H7 (cell line): Measurements from ENCODE around the gene CDT1. TPM values are rescaled to one million over a fixed set of nuclear protein-coding genes. Genes with fewer than 3 reads are reported as not detected.
A peak's percentile ranks its signal among the peaks of the same experiment; 100 is the strongest.
"Not testable (repeated sequence)": the region's sequence is repeated elsewhere in the genome, so short reads cannot be mapped to it uniquely, and the experiment has no call there.

Source experiments
- DNase-seq: peaks from one replicate; pipeline ENCODE4 v3.0.0; 2012
- H3K27me3 ChIP-seq: 2 replicates; pipeline ENCODE4 v1.6.0; 2011; ENCODE audit warnings: mild to moderate bottlenecking, low read length; ENCODE audit not compliant: control insufficient read depth, insufficient read depth
- H3K36me3 ChIP-seq: replicated peaks from 2 replicates; pipeline ENCODE4 v1.5.1; 2011; ENCODE audit warnings: low read length; ENCODE audit not compliant: control insufficient read depth, insufficient read depth
- H3K4me3 ChIP-seq: 2 replicates; pipeline ENCODE4 v1.5.1; 2011; ENCODE audit warnings: low read depth, mild to moderate bottlenecking, control low read depth, low read length, moderate library complexity; ENCODE audit not compliant: insufficient read depth
- total RNA-seq: library from RNA; depleted of rRNA; stranded (reverse); fragments of >200 nt; shearing (Covaris generic); gene quantifications from 2 replicates; pipeline ENCODE4 v1.2.3, GENCODE V29; 2014

The CDT1 gene
- total RNA-seq, 1 experiment from 2014 or later = 120 TPM

DNA sequence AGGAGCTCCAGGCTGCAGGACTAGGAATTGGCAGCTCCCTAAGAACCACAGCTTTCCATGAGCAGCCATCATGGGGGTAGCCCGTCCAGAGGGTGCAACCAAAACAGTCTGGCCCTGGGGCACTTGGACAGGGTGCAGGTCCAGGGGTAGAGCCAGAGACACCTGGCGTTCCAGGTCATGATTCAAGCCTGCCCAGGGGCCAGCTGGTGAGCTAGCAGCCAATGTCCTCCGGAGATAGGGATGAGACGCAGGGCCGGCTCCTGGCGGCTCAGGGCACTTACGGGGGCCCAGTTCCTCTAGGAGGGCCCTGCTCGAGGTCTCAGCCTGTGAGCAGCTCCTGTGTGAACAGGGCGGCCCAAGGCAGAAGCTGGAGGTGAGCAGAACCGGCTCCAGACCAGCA, 40.6 kb upstream of the CDT1 start:
- Histone ChIP-seq H3K27me3 (no peaks in the 10 kb centered on the region), H3K36me3 (no peaks in the 10 kb centered on the region), H3K4me3 (no peak overlapping the region)
- no peak for DNase-seq

GRCh38 chr16:88763502-88764053, 40.0 kb upstream of the CDT1 start:
- DNase-seq = peak; percentile 94
- Histone ChIP-seq H3K27me3 (no peaks in the 10 kb centered on the region), H3K36me3 (no peaks in the 10 kb centered on the region), H3K4me3 (no peak overlapping the region)

- DNase-seq = no peak
- H3K27me3 ChIP-seq = no peaks in the 10 kb centered on the region
- no peak overlapping the region for H3K4me3 ChIP-seq
- H3K36me3 ChIP-seq = no peaks in the 10 kb centered on the region
Measured at GRCh38 chr16:88764080-88764479, 39.5 kb upstream of the CDT1 start.

DNA sequence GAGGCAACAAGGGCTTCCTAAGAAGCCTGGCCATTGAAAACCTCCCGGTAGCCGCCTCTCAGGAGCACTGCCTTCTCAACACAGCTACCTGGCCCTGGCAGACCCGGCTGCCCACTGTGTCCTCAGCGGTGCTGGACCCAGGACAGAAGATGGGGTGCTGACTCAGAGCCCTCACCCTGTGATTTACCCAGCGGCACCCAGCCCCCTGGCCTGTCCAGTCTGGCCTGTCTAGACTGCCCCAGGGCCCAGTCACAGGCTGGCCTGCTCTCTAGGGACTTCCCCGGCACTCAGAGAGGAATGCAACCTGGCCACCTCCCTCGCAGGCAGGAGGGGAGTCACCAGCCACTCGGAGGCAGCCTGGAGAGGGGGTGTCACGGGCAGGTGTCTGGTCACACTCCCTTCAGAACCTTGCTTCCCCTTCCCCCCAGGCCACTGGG, 38.7 kb upstream of the CDT1 start:
- Histone ChIP-seq H3K36me3 (no peaks in the 10 kb centered on the region), H3K27me3 (no peaks in the 10 kb centered on the region), H3K4me3 (no peak overlapping the region)
- DNase-seq = peak; percentile 85

DNA sequence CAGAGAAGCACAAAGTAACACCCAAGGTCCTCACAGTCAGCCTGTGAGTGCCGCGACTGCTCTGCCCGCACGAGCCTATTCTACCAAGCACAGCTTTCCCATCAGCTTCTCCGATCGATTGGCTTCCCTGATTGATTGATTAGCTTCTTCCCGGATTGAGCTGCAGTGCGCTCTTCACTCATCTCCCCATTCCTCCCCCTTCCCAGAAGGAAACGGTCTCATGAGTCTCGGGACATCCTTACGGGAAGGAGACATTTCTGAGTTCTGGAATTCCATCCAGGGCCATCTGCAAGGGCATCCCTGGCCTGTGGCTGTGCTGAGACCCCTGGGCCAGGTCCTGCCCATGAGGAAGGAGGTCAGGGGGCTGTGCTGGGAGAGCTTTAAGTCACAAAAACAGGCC, 36.6 kb upstream of the CDT1 start:
- H3K27me3 ChIP-seq = no peaks in the 10 kb centered on the region
- H3K4me3 ChIP-seq = no peak overlapping the region
- no peaks in the 10 kb centered on the region for H3K36me3 ChIP-seq
- no peak for DNase-seq

DNA sequence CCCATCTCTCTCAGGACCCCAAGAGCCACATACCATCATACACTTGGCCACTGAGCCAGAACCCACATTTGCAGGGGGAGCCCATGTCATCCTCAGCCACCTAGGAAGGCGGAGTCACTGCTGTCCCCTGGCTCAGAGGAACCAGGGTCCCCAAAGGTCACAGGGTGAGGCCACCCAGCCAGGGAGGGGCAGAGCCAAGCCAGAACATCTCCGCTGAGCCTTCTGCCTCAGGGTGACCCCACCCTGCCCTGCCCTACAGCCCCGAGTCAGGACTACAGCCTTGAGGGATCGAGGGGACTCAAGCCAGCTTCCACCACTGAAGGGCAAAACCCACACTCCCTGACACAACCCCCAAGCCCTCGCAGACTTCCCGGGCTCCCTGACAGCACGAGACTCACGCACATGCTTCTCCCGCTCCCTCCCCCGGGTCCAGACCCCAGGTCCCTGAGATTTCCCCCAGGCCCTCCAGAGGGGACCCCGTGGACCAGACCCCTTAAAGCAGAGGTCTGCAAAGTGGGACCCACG, 36.0 kb upstream of the CDT1 start:
- no peaks in the 10 kb centered on the region for H3K36me3 ChIP-seq
- DNase-seq = no peak
- H3K4me3 ChIP-seq = no peak overlapping the region
- H3K27me3 ChIP-seq = no peaks in the 10 kb centered on the region

DNA sequence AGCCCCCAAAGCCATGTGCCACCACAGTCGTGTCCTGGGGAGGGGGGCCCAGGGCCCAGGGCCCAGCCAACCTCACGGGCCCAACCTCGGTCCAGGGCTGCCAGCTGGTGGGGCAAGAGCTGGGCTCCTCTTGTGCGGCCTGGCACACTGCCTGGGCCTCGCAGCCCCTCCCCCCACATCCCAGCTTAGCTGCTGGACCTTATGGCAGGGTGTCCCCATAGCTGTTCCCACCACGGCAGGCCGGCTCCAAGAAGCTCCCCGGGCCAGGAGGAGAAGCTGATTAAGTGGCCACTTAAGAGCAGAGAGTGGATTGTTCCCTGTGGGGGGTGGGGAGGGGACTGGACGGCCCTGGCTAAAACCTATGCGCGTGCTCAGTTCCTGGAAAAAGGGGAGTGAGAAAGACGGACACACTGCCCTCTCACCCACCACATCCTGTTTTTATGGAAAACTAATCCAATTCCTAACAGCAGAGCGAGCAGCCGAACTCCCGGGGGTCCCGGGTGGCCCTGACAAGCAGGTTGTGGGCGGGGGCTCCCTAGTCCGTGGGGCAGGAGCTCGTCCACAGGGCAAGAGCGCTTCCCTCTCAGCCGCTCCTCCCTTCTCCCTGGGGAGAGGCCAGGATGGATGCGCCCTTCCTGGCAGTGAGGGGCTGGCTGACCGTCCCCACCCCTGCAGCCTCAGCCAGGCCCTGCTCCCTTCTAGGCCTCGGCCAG, 35.4 kb upstream of the CDT1 start:
- DNase-seq = no peak
- H3K4me3 ChIP-seq = no peak overlapping the region
- no peaks in the 10 kb centered on the region for H3K27me3 ChIP-seq
- no peaks in the 10 kb centered on the region for H3K36me3 ChIP-seq

- peak; percentile 98 for DNase-seq
Measured at GRCh38 chr16:88769617-88770460, 33.8 kb upstream of the CDT1 start.

DNA sequence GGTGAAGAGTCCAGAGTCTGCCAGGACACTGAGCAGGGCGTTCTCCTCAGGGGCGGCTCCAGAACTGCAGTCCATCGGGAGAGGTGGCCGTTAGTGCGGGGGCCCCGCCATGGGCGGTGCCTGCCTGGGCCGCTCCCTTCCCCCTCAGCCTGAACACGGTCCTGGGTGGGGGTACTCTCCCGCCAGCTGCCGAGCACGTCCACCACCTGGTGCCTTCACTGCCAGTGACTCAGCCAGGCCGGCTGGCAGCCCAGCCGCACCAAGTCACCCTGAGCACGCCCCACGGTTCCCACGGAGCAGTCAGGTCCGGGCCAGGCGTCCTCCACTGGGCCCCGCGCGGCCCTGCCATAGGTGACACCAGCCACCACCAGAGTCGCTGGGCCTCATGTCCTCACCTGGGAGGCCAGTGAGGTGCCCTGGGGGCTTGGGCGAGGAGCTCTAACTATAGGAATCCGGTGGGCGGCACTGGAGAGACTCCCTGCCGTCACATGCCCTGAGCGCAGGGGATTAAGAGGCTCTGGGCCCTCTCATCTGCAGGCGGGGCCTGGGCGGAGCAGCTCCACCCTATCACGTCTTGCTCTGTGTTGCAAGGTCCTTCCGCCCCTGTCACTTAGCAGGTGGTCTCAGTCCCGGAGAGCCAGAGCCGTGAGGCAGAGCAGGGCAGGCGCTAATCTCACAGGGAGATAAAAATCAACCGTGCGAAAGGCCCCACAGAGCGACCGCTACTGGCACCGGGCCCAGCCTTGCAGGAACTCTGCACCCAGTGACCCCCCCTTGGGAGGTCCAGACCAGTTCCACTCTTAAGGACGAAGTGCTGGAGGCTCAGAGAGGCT, 32.9 kb upstream of the CDT1 start:
- no peaks in the 10 kb centered on the region for H3K36me3 ChIP-seq
- H3K4me3 ChIP-seq = no peak overlapping the region
- no peaks in the 10 kb centered on the region for H3K27me3 ChIP-seq
- peak; percentile 93 for DNase-seq

More at GRCh38 chr16:88769617-88770460, 33.8 kb upstream of the CDT1 start:
- H3K4me3 ChIP-seq = no peak overlapping the region
- no peaks in the 10 kb centered on the region for H3K36me3 ChIP-seq
- no peaks in the 10 kb centered on the region for H3K27me3 ChIP-seq

GRCh38 chr16:88771294-88771772, 32.3 kb upstream of the CDT1 start:
- no peaks in the 10 kb centered on the region for H3K27me3 ChIP-seq
- H3K4me3 ChIP-seq = no peak overlapping the region
- H3K36me3 ChIP-seq = no peaks in the 10 kb centered on the region
- DNase-seq = no peak

DNA sequence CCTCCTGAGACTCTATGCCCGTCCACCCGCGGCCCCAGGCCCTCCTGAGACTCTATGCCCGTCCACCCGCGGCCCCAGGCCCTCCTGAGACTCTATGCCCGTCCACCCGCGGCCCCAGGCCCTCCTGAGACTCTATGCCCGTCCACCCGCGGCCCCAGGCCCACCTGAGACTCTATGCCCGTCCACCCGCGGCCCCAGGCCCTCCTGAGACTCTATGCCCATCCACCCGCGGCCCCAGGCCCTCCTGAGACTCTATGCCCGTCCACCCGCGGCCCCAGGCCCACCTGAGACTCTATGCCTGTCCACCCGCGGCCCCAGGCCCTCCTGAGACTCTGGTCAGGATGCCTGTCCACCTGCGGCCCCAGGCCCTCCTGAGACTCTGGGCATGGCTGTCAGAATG, 31.8 kb upstream of the CDT1 start:
- H3K4me3 ChIP-seq, H3K36me3 ChIP-seq, H3K27me3 ChIP-seq, DNase-seq: not testable (repeated sequence)

DNA sequence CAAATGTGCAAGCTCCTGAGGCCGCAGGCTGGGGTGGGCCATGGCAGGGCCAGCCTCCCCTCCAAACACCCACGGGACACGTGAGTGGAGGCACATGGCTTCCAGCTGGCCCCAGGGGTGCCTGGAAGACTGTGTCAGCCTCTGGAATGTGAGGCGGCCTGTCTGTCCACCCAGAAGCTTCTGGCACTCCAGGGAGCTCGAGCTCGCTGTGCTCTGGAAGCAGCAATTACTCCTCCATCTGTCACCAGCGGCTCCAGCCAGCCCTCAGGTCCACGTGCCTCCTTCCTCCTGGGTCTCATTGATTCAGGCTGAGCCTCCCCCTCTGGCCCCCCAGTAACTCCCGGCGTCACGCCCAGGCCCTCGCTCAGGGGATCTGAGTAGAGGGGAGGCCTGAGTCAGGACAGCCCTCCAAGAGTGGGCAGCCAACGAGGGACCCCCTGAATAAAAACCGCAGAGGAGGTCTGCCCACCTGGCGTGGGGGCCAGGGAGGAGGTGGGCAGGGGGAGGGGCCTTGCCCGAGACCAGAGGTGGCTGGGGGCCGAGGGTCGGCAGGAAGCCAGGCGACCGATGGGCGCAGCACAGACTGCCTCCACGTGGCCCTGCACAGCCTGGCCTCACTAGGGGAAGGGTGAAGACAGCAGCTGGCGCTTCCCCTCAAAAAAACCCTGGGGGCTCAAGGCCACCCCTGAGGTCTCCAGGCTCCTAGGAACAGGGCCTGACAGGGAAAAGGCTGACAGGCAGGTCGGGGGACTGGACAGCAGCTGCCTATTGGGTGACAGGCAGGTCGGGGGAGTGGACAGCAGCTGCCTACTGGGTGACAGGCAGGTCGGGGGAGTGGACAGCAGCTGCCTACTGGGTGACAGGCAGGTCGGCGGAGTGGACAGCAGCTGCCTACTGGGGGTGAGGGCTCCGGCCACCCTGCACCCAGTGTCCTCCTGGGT, 30.4 kb upstream of the CDT1 start:
- H3K4me3 ChIP-seq = no peak overlapping the region
- no peaks in the 10 kb centered on the region for H3K27me3 ChIP-seq
- no peaks in the 10 kb centered on the region for H3K36me3 ChIP-seq
- DNase-seq = no peak

DNA sequence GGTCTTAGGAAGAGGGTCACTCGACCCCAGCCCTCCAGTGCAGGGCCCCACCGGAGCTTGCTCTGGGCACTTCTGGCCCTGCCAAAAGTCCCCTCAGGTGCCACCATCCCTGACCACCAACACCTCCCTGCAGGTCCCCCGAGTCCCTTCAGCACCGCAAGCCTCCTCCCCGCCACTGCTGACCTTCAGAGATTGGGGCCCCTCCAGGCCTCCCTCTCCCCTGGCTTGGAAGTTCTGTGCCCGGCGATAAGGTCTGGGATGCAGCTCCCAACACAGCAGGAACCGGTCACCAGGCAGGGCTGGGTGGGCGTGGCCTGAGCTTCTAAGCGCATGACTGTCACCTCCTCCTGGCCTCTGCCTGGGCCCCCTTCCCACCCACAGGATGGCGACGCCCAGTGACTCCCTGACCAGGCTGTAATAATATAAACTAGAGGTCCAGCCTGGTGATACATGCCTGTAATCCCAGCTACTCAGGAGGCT, 29.7 kb upstream of the CDT1 start:
- DNase-seq = no peak

More for the DNA sequence above, 29.7 kb upstream of the CDT1 start:
- Histone ChIP-seq H3K4me3 (no peak overlapping the region), H3K27me3 (no peaks in the 10 kb centered on the region), H3K36me3 (no peaks in the 10 kb centered on the region)
